Urothelium cell line (cell line): ENCODE results near the gene GNL3.
A peak's percentile ranks its signal among the peaks of the same experiment; 100 is the strongest.
"Not testable (repeated sequence)": the region's sequence is repeated elsewhere in the genome, so short reads cannot be mapped to it uniquely, and the experiment has no call there.

ENCODE experiments used
- DNase-seq: peaks from one replicate; pipeline ENCODE4 v3.0.0; 2011; ENCODE audit warnings: low spot score, mixed read lengths
- FAIRE-seq: peaks from 2 replicates; lab custom pipeline; 2011; peaks lifted over from hg19 to GRCh38; lab: Jason Lieb, UNC

Gene GNL3

GRCh38 chr3:52685709-52686691 is at the start of gene GNL3, which contains the start of gene PBRM1:
Gene GNL3, plus strand, starts transcription at chr3:52686032. Its CDS starts 61 bp downstream, at chr3:52686093.
Gene PBRM1, minus strand, starts transcription at chr3:52685913.
- peak; percentile 95 for DNase-seq
- peak; percentile 99 for FAIRE-seq

GRCh38 chr3:52636673-52637072 is 49.2 kb upstream of the GNL3 start:
- no peak for FAIRE-seq
- DNase-seq = no peak

- FAIRE-seq = no peak
- DNase-seq = no peak
Measured at GRCh38 chr3:52645549-52645948, 40.3 kb upstream of the GNL3 start.

- DNase-seq (no peak), FAIRE-seq (no peak)
Measured at GRCh38 chr3:52649461-52650210, 36.2 kb upstream of the GNL3 start.

GRCh38 chr3:52650439-52650838 is 35.4 kb upstream of the GNL3 start:
- FAIRE-seq (no peak), DNase-seq (no peak)

- FAIRE-seq (no peak), DNase-seq (no peak)
Measured at GRCh38 chr3:52651592-52651991, 34.2 kb upstream of the GNL3 start.

GRCh38 chr3:52655895-52656294 is 29.9 kb upstream of the GNL3 start:
- no peak for FAIRE-seq

GRCh38 chr3:52660046-52660445 is 25.8 kb upstream of the GNL3 start:
- no peak for FAIRE-seq
- no peak for DNase-seq

More at GRCh38 chr3:52655895-52656294, 29.9 kb upstream of the GNL3 start:
- no peak for DNase-seq

- no peak for DNase-seq
- FAIRE-seq = no peak
Measured at GRCh38 chr3:52663098-52663497, 22.7 kb upstream of the GNL3 start.

- FAIRE-seq = peak; percentile 86
- DNase-seq = peak; percentile 88
Measured at GRCh38 chr3:52670621-52671521, 15.0 kb upstream of the GNL3 start.

- FAIRE-seq (no peak), DNase-seq (no peak)
Measured at GRCh38 chr3:52671676-52672075, 14.2 kb upstream of the GNL3 start.

- not testable (repeated sequence) for FAIRE-seq, DNase-seq
Measured at GRCh38 chr3:52676201-52676600, 9.6 kb upstream of the GNL3 start.

- no peak for FAIRE-seq
Measured at GRCh38 chr3:52678265-52679198, 7.3 kb upstream of the GNL3 start.

GRCh38 chr3:52679199-52679538 is 6.7 kb upstream of the GNL3 start:
- DNase-seq = no peak
- no peak for FAIRE-seq

More at GRCh38 chr3:52678265-52679198, 7.3 kb upstream of the GNL3 start:
- no peak for DNase-seq

- no peak for FAIRE-seq
- DNase-seq = no peak
Measured at GRCh38 chr3:52679811-52680210, 6.0 kb upstream of the GNL3 start.

GRCh38 chr3:52681596-52681995 is 4.2 kb upstream of the GNL3 start:
- FAIRE-seq (no peak), DNase-seq (no peak)

GRCh38 chr3:52682016-52682415 is 3.8 kb upstream of the GNL3 start:
- FAIRE-seq (no peak), DNase-seq (peak; percentile 25)

GRCh38 chr3:52683611-52684010 is 2.2 kb upstream of the GNL3 start:
- no peak for FAIRE-seq
- no peak for DNase-seq

GRCh38 chr3:52684184-52684583 is 1.6 kb upstream of the GNL3 start:
- DNase-seq = no peak
- FAIRE-seq = no peak
